Stomach smooth muscle (tissue), 2 donors: Measurements from ENCODE around the gene DIAPH2.

Source experiments
- H3K27ac ChIP-seq: one replicate; pipeline ENCODE4 v1.7.0; 2013; ENCODE audit warnings: mild to moderate bottlenecking, low read length, inconsistent platforms
- H3K27me3 ChIP-seq, 2 donors: one replicate each; pipeline ENCODE4 v1.7.0; 2013; ENCODE audit warnings: low read length in 2 of 2; ENCODE audit not compliant: insufficient read depth in 2 of 2, control insufficient read depth in 1 of 2
- H3K36me3 ChIP-seq, 2 donors: one replicate each; pipeline ENCODE4 v1.7.0; 2013; ENCODE audit warnings: low read length in 2 of 2; ENCODE audit not compliant: control insufficient read depth in 2 of 2, insufficient read depth in 2 of 2
- H3K4me1 ChIP-seq: one replicate; pipeline ENCODE4 v1.7.0; 2013; ENCODE audit warnings: low read length; ENCODE audit not compliant: control insufficient read depth, insufficient read depth
- H3K4me3 ChIP-seq, 2 donors: one replicate each; pipeline ENCODE4 v1.7.0; 2013; ENCODE audit warnings: low read length in 2 of 2
- H3K9ac ChIP-seq, 2 donors: one replicate each; pipeline ENCODE4 v1.7.0; 2013; ENCODE audit warnings: low read length in 2 of 2, mild to moderate bottlenecking in 1 of 2
- H3K9me3 ChIP-seq, 2 donors: one replicate each; pipeline ENCODE4 v1.7.0; 2013; ENCODE audit warnings: low read length in 2 of 2; ENCODE audit not compliant: control insufficient read depth in 2 of 2
- donor health status: healthy.
- donor health status: Pancreatic carcinoma.

DIAPH2 gene

DNA sequence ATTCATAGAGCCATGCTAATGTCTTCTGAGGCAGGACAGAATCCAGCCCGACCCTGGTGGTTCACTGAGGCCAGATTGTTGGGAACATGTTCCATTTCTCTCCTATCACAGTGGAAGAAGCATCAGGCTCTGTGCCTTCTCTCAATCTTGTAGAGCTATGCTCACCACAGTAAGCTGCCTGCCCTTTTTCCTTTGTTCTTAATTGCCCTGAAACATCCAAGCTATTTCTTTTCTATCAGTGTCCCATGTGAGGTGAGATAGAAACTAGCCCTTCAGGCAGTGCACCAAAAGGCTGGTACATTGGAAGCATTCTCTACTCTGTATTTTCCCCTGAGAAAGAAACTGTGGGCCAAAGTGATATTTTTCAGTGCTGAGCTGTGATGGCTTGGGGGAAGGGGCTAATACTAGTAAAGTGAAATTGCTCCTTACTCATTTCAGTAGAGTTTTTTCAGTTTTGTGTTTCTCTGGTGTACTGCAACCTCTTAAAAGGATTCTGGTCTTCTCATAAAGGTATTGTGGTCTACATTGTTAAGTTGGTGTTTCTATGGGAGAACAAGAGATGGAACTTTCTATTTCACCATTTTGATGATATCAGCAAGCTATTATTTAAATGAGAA is 810.2 kb downstream of the DIAPH2 start:
- H3K36me3 ChIP-seq = no peaks in the 10 kb centered on the region
- no peak overlapping the region for H3K9ac ChIP-seq
- H3K4me3 ChIP-seq = no peak overlapping the region
- H3K9me3 ChIP-seq = peaks cover 0 to 2% of the 10 kb centered on the region in 2 donors
- H3K27me3 ChIP-seq = no peaks in the 10 kb centered on the region
- no peak overlapping the region for H3K27ac ChIP-seq
- H3K4me1 ChIP-seq = no peaks in the 10 kb centered on the region

DNA sequence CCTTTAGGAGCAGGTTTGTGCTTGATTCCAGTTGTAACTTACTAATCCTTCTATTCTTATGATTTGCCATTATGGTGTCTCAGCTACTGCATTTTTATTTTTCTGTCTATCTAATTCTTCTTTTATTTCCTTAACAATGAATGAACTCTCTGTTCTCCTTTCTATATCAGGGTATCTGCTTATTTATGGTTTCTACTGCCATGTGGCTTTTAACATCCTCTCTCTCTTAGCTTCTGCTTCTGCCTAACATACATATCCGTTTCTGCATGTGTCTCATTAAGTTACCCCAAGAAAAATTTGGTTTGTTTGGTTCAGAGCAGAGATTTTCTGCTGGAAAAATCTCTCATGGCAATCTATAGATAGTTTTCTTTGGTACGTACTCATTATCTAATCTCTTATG is 813.5 kb downstream of the DIAPH2 start:
- no peak overlapping the region for H3K27ac ChIP-seq
- H3K4me3 ChIP-seq = no peak overlapping the region
- no peaks in the 10 kb centered on the region for H3K9me3 ChIP-seq
- no peaks in the 10 kb centered on the region for H3K4me1 ChIP-seq
- no peaks in the 10 kb centered on the region for H3K27me3 ChIP-seq
- no peaks in the 10 kb centered on the region for H3K36me3 ChIP-seq
- no peak overlapping the region for H3K9ac ChIP-seq

DNA sequence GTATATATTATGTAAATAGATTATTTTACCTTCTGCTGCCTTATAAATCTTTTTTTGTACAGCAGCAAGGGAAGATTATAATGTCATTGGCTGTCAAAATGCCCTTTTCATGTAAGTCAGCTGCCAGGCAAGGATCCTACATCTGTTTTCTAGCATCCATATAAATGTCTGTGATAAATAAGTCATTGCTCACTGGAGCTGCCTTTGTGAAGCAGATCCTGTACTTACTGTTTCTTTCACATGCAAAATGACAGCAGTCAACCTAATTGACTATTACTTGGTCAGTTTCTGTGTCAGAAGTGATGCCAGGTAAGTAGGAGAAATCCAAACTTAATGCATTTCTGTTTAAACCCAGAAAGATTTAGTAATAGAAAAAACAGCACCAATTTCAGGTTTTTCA is 819.8 kb downstream of the DIAPH2 start:
- no peaks in the 10 kb centered on the region for H3K4me1 ChIP-seq
- no peak overlapping the region for H3K4me3 ChIP-seq
- no peak overlapping the region for H3K9ac ChIP-seq
- no peaks in the 10 kb centered on the region for H3K36me3 ChIP-seq
- H3K27me3 ChIP-seq = no peaks in the 10 kb centered on the region
- no peaks in the 10 kb centered on the region for H3K9me3 ChIP-seq
- no peak overlapping the region for H3K27ac ChIP-seq

DNA sequence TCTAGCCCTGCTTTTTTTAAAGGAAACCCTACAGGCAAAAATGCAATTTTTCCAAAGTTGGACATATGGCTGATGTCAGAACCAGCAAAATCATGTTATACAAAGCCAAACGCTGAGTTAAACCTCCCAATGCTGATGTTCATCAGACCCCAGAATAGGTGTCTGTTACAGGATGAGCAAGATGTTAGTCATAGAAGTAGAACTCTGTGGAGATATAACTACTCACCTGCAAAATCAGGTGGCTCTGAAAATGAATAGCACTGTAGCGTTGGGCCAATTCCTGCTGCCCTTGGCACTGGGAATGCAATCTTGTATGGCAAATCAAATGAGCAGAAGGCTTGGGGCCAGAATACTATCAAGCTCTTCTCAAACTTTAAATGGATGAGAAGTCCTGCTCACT is 833.1 kb downstream of the DIAPH2 start:
- H3K9ac ChIP-seq = no peak overlapping the region
- H3K27me3 ChIP-seq = no peaks in the 10 kb centered on the region
- no peaks in the 10 kb centered on the region for H3K9me3 ChIP-seq
- H3K36me3 ChIP-seq = no peaks in the 10 kb centered on the region
- H3K4me1 ChIP-seq = no peaks in the 10 kb centered on the region
- no peak overlapping the region for H3K27ac ChIP-seq
- no peak overlapping the region for H3K4me3 ChIP-seq

DNA sequence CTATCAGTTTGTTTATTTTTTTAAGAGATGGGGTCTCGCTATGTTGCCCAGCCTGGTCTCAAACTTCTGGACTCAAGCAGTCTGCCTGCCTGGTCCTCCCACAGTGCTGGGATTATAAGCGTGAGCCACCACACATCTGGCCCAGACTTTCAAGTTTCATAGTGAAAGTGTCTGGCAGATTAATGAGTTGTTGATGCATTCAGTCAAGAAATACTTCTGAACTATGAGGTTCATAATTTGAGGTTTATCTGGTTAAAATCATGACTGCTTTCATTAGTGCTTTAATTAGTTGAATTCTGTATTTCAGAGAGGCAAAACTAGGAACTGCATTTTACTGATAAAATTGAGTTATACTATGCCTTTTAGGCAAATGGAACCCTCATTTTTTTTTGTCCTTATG is 837.7 kb downstream of the DIAPH2 start:
- H3K9me3 ChIP-seq = no peaks in the 10 kb centered on the region
- H3K9ac ChIP-seq = no peak overlapping the region
- H3K27me3 ChIP-seq = no peaks in the 10 kb centered on the region
- no peak overlapping the region for H3K4me3 ChIP-seq
- H3K4me1 ChIP-seq = no peaks in the 10 kb centered on the region
- no peak overlapping the region for H3K27ac ChIP-seq
- no peaks in the 10 kb centered on the region for H3K36me3 ChIP-seq

DNA sequence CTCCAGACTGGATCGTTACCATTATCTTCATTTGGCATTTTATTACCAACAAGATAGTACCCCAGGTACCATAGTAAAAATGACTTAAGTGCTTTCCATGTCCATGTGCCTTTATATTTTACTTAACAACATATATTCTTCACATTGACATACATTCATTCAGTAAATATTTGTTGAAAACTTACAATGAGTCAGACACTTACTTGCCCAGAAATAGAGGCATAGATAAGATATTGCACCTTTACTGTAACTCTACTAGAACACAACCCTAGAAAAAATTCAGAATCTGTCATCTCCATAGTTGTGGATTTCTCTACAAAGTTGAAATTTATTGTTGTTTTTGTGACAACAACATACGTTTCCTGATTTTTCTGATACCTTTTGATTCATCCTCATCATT is 839.7 kb downstream of the DIAPH2 start:
- H3K36me3 ChIP-seq = no peaks in the 10 kb centered on the region
- H3K9me3 ChIP-seq = no peaks in the 10 kb centered on the region
- H3K27me3 ChIP-seq = no peaks in the 10 kb centered on the region
- no peaks in the 10 kb centered on the region for H3K4me1 ChIP-seq
- H3K27ac ChIP-seq = no peak overlapping the region
- H3K9ac ChIP-seq = no peak overlapping the region
- H3K4me3 ChIP-seq = no peak overlapping the region

DNA sequence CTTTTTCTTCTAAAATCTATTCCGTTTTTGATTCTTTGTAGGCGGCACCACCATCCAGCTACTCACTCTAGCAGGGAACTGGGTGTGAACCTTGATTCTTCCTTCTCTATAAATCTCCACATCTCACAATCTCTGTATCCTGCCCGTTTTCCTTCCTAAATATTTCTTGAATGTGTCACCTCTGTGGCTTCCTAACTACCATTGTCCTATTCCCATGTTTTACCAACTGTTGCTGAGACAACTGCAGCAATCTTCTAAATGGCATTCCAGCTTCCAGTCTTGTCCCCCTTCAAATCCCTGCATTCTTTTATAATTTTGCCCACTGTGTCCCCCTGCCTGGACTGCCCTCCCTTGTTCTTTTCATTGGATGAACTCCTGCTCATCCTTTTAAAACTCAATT is 840.4 kb downstream of the DIAPH2 start:
- Histone ChIP-seq H3K27ac (no peak overlapping the region), H3K9me3 (no peaks in the 10 kb centered on the region), H3K4me1 (no peaks in the 10 kb centered on the region), H3K9ac (no peak overlapping the region), H3K27me3 (no peaks in the 10 kb centered on the region), H3K36me3 (no peaks in the 10 kb centered on the region), H3K4me3 (no peak overlapping the region)

DNA sequence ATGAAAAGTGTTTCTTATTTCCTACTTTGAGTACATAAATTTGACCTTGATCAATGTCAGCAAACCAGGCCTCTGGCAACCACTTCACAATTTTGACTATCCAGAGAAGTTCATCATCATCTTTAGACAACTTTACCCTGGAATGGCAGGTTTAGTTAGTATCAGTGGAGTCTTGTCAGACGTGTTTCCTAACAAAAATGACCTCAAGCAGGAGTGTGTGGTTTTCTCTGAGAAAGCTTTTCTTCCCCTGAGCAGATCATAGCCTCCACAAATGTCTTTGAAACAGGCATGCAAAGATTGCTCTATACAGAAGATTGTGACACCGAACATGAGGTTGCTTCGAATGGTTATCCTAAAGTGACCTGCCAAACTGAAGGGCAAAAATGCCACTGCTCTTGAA is 841.3 kb downstream of the DIAPH2 start:
- Histone ChIP-seq H3K27ac (no peak overlapping the region), H3K9me3 (no peaks in the 10 kb centered on the region), H3K4me3 (no peak overlapping the region), H3K27me3 (no peaks in the 10 kb centered on the region), H3K36me3 (no peaks in the 10 kb centered on the region), H3K9ac (no peak overlapping the region), H3K4me1 (no peaks in the 10 kb centered on the region)

DNA sequence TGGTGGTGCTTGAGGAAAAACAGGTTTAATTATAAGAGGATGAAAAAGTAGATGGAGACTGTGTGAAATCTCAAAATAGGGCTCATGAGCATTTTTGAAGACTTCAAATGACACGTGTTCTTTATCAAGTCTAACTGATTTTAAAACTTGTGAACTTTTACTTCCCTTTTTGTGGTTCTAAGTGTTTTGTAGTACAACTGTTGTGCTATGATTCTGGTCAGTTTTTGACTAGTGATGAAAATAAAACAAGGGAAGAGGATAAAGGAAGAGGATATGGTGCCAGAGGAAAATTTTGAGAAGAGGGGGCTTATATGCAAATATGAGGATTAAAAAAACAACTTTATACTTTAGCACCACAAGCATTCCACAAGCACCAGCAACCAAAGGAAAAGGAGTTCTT is 843.1 kb downstream of the DIAPH2 start:
- Histone ChIP-seq H3K27ac (no peak overlapping the region), H3K4me3 (no peak overlapping the region), H3K4me1 (no peaks in the 10 kb centered on the region), H3K9ac (no peak overlapping the region), H3K36me3 (no peaks in the 10 kb centered on the region), H3K27me3 (no peaks in the 10 kb centered on the region), H3K9me3 (no peaks in the 10 kb centered on the region)

DNA sequence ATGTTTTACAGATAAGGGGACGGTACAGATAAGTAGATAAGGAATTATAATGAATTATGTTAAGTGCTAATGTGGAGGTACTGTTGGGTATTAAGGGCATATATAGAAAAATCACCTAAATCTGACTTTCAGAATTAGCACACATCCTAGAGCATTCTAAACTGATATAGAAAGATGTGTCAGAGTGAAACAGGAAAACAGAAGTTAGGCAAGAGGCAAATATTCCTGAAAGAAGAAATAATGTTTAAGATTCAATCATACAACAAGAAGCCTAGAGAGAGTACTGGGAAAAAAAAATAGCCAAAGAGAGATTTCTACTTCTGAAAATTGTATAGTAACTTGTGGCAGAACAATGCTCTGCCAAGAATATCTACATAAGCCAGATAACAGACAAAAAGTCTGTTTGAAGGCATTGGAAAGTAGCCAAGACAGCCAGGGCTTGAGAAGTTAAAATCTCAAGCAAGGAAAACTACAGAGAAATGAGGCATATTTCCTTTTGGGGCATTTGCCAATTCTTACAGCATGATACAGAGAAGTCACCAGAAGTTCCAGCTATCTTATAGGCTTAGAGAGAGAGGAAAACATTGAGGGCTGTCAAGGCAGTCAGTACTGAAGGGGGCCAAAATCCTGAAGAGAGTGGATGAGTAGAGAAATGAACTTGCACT is 845.0 kb downstream of the DIAPH2 start:
- Histone ChIP-seq H3K4me1 (no peaks in the 10 kb centered on the region), H3K9me3 (no peaks in the 10 kb centered on the region), H3K27me3 (no peaks in the 10 kb centered on the region), H3K36me3 (no peaks in the 10 kb centered on the region), H3K4me3 (no peak overlapping the region), H3K27ac (no peak overlapping the region), H3K9ac (no peak overlapping the region)

DNA sequence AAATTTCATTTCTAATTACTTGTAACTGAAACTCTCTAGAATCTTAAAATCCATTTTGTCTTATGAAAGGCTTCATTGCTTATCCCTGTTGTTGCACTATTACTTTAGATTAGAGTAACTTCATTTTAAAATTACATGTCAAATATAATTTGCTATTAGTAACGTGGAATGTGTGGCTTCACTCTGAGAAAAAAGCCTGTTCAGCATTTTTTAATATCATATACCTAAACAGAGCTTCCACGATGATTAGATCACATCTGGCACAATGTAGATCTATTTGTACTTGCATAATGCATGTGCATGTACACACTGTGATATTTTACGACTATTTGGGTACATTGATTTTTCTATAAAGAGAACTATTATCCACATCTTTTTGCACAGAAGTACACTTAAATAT is 847.2 kb downstream of the DIAPH2 start:
- no peak overlapping the region for H3K27ac ChIP-seq
- no peak overlapping the region for H3K9ac ChIP-seq
- no peaks in the 10 kb centered on the region for H3K4me1 ChIP-seq
- no peaks in the 10 kb centered on the region for H3K9me3 ChIP-seq
- H3K4me3 ChIP-seq = no peak overlapping the region
- no peaks in the 10 kb centered on the region for H3K36me3 ChIP-seq
- no peaks in the 10 kb centered on the region for H3K27me3 ChIP-seq
